K562 (cell line): ENCODE measurements around the gene ITPA. TPM values are rescaled to one million over a fixed set of nuclear protein-coding genes. Genes with fewer than 3 reads are reported as not detected.

Source experiments
- CBFA2T2 ChIP-seq: fragments of 450-650 bp; conservative IDR thresholded peaks from 2 replicates; pipeline ENCODE4 v1.6.1; 2017; ENCODE audit warnings: mild to moderate bottlenecking
- CREB1 ChIP-seq, 2 experiments: sonication (generic) in 1 of 2; formaldehyde crosslinking in 1 of 2; IDR thresholded peaks; 2 replicates each; pipeline versions ENCODE4 v1.6.1 to v1.8.0; 2012 to 2022; ENCODE audit warnings: inconsistent platforms in 1 of 2, mild to moderate bottlenecking in 1 of 2, missing genetic modification reagents in 1 of 2, moderate library complexity in 1 of 2
- EGR1 ChIP-seq: fragments of 450-650 bp; conservative IDR thresholded peaks from 2 replicates; pipeline ENCODE4 v1.6.1; 2017; ENCODE audit warnings: mild to moderate bottlenecking
- ETV5 ChIP-seq: sonication (generic); formaldehyde crosslinking; IDR thresholded peaks from 2 replicates; pipeline ENCODE4 v1.4.0; 2020; ENCODE audit warnings: low read depth, mild to moderate bottlenecking, missing genetic modification reagents
- FOSL1 ChIP-seq: fragments of 200-800 bp; sonication (Bioruptor generic); conservative IDR thresholded peaks from 2 replicates; pipeline ENCODE4 v1.6.1; 2016; ENCODE audit warnings: missing genetic modification characterization, missing compliant biosample characterization
- FOXM1 ChIP-seq, 2 experiments: fragments of 450-650 bp in 1 of 2; sonication (generic) in 1 of 2; formaldehyde crosslinking in 1 of 2; IDR thresholded peaks; 2 replicates each; pipeline versions ENCODE4 v1.6.1 to v1.9.0; 2017 to 2022; ENCODE audit warnings: low read depth in 2 of 2, mild to moderate bottlenecking in 2 of 2, missing genetic modification reagents in 1 of 2, moderate library complexity in 1 of 2
- GATAD2A ChIP-seq: fragments of 450-650 bp; IDR thresholded peaks from 2 replicates; pipeline ENCODE4 v1.6.1; 2017
- MAX ChIP-seq: sonication (generic); formaldehyde crosslinking; IDR thresholded peaks from 2 replicates; pipeline ENCODE4 v1.9.0; 2022; ENCODE audit warnings: mild to moderate bottlenecking, missing genetic modification reagents
- MCM2 ChIP-seq: fragments of 450-650 bp; IDR thresholded peaks from 2 replicates; pipeline ENCODE4 v1.6.1; 2017; ENCODE audit warnings: low read depth, mild to moderate bottlenecking
- NFIC ChIP-seq: fragments of 450-650 bp; IDR thresholded peaks from 2 replicates; pipeline ENCODE4 v1.6.1; 2017; ENCODE audit warnings: mild to moderate bottlenecking, inconsistent platforms
- NR2C2 ChIP-seq, 2 experiments: fragments of 200-800 bp in 1 of 2; sonication (Bioruptor generic) in 1 of 2; sonication (generic) in 1 of 2; formaldehyde crosslinking in 1 of 2; IDR thresholded peaks; 2 replicates each; pipeline versions ENCODE4 v1.6.1 to v1.8.0; 2016 to 2022; ENCODE audit warnings: mild to moderate bottlenecking in 1 of 2, missing compliant biosample characterization in 1 of 2, missing genetic modification characterization in 1 of 2, missing genetic modification reagents in 1 of 2
- RB1 ChIP-seq: fragments of 450-650 bp; IDR thresholded peaks from 2 replicates; pipeline ENCODE4 v1.6.1; 2017; ENCODE audit warnings: low read depth, mild to moderate bottlenecking
- RBBP5 ChIP-seq: fragments of 200-600 bp; sonication (generic); IDR thresholded peaks from 2 replicates; pipeline ENCODE4 v1.6.1; 2012; ENCODE audit warnings: borderline replicate concordance, mild to moderate bottlenecking, low read length, control low read depth, inconsistent platforms; ENCODE audit not compliant: insufficient read depth, poor library complexity, severe bottlenecking
- RCOR1 ChIP-seq, 2 experiments: IDR thresholded peaks; 2 replicates each; pipeline ENCODE4 v1.6.1; 2012; ENCODE audit warnings: low read depth in 2 of 2, low read length in 2 of 2, borderline replicate concordance in 1 of 2, improper control_type of control experiment in 1 of 2
- TAF1 ChIP-seq: IDR thresholded peaks from 2 replicates; pipeline ENCODE4 v1.6.1; 2011; ENCODE audit warnings: mild to moderate bottlenecking, low read length, moderate library complexity; ENCODE audit not compliant: insufficient read depth, control insufficient read depth, severe bottlenecking; ENCODE audit errors: extremely low read depth
- TEAD1 ChIP-seq, 2 experiments: fragments of 450-650 bp in 1 of 2; sonication (generic) in 1 of 2; formaldehyde crosslinking; IDR thresholded peaks; 2 replicates each; pipeline versions ENCODE4 v1.4.0 to v1.8.0; 2020 to 2022; ENCODE audit warnings: mild to moderate bottlenecking in 2 of 2, missing genetic modification reagents in 1 of 2
- TEAD4 ChIP-seq, 2 experiments: sonication (generic) in 1 of 2; formaldehyde crosslinking in 1 of 2; IDR thresholded peaks; 2 replicates each; pipeline versions ENCODE4 v1.6.1 to v1.8.0; 2012 to 2022; ENCODE audit warnings: borderline replicate concordance in 1 of 2, inconsistent platforms in 1 of 2, low read length in 1 of 2, mild to moderate bottlenecking in 1 of 2, missing genetic modification reagents in 1 of 2
- TFAP4 ChIP-seq: sonication (generic); formaldehyde crosslinking; IDR thresholded peaks from 2 replicates; pipeline ENCODE4 v1.8.0; 2022; ENCODE audit warnings: missing genetic modification reagents, mild to moderate bottlenecking, moderate library complexity, borderline replicate concordance
- ZFP36 ChIP-seq: fragments of 150-350 bp; IDR thresholded peaks from 2 replicates; pipeline ENCODE4 v1.6.1; 2018; ENCODE audit warnings: low read length, low read depth; ENCODE audit not compliant: partially characterized antibody
- ZNF316 ChIP-seq: fragments of 450-650 bp; IDR thresholded peaks from 2 replicates; pipeline ENCODE4 v1.6.1; 2016
- ZNF395 ChIP-seq: fragments of 200-800 bp; sonication (Bioruptor generic); IDR thresholded peaks from 2 replicates; pipeline ENCODE4 v1.6.1; 2017; ENCODE audit warnings: missing genetic modification characterization, missing compliant biosample characterization
- ZNF584 ChIP-seq: fragments of 200-800 bp; sonication (Bioruptor generic); IDR thresholded peaks from 2 replicates; pipeline ENCODE4 v1.6.1; 2016; ENCODE audit warnings: low read depth, mild to moderate bottlenecking, missing genetic modification characterization, missing compliant biosample characterization
- ZNF696 ChIP-seq: fragments of 250-450 bp; sonication (Bioruptor Pico); conservative IDR thresholded peaks from 2 replicates; pipeline ENCODE4 v1.4.0; 2020; ENCODE audit warnings: mild to moderate bottlenecking, moderate library complexity
- ZSCAN29 ChIP-seq: fragments of 450-650 bp; IDR thresholded peaks from 2 replicates; pipeline ENCODE4 v1.6.1; 2017
- polyA plus RNA-seq, 8 experiments: library from polyadenylated mRNA; depleted of rRNA in 4 of 8; stranded (reverse) in 5 of 8; unstranded in 3 of 8; fragments of >200 nt; fragmentation: Nextera tagmentation in 2 of 8; fragmentation: Illumina TruSeq in 1 of 8; extraction: Ambion mirVana in 2 of 8; extraction: Trizol in 1 of 8; gene quantifications; 2 replicates each; pipeline versions ENCODE4 v1.2.1 to v1.2.3, GENCODE V29; 2011 to 2014; ENCODE audit warnings: inconsistent platforms in 1 of 8, missing spikeins in 1 of 8
- total RNA-seq, 7 experiments: library from RNA; depleted of rRNA in 6 of 7; stranded (reverse); fragments of >200 nt in 6 of 7; fragmentation: Illumina TruSeq in 2 of 7; extraction: Trizol in 2 of 7; gene quantifications; 2 replicates each; pipeline versions ENCODE4 v1.2.1 to v1.2.3, GENCODE V29; 2011 to 2021; ENCODE audit warnings: low replicate concordance in 1 of 7

Gene ITPA
- total and polyA plus RNA-seq, 9 of the 15 experiments (the other 6 are each of a cell fraction or from before 2014, with no cell fraction given) = 5.0 to 79.7 (median 36.7) TPM

- TF ChIP-seq ZNF395 (CRISPR knock-in tag) = 0 out of 2 replicates have a peak, but pooled peaks have one; percentile 39
- peak; percentile 81; the same call in 1 of the 2 replicates for TF ChIP-seq MAX (CRISPR knock-in tag)
- no peak for TF ChIP-seq CREB1 (IDR thresholded peaks at IDR 0.05)
- TF ChIP-seq CREB1 (CRISPR knock-in tag; IDR thresholded peaks at IDR 0.05) = peak; percentile 46; the same call in 1 of the 2 replicates
- no peak for TF ChIP-seq ZNF584 (CRISPR knock-in tag)
- TF ChIP-seq RBBP5 = peak; percentile 68
- TF ChIP-seq ETV5 (CRISPR knock-in tag) = peak; percentile 41
- peak; percentile 50; the same call in 1 of the 2 replicates for TF ChIP-seq TFAP4 (CRISPR knock-in tag)
- no peak for TF ChIP-seq ZNF696 (CRISPR knock-in tag)
- TF ChIP-seq RCOR1 (IDR thresholded peaks at IDR 0.05; ENCODE audit: borderline replicate concordance in 1 of 2, low read depth in 2 of 2, low read length in 2 of 2) = 0 out of 4 replicates have a peak, but pooled peaks of 1 of the 2 experiments have one; percentile 44
- peak; percentile 85 for TF ChIP-seq NFIC
- 0 out of 2 replicates have a peak, but pooled peaks have one; percentile 27 for TF ChIP-seq NR2C2 (CRISPR knock-in tag; IDR thresholded peaks at IDR 0.05)
- peak; percentile 32; the same call in 1 of the 2 replicates for TF ChIP-seq NR2C2 (tag; IDR thresholded peaks at IDR 0.05)
- peak; percentile 99 for TF ChIP-seq ZFP36
- TF ChIP-seq FOXM1 (IDR thresholded peaks at IDR 0.05; ENCODE audit: low read depth) = no peak
- TF ChIP-seq FOXM1 (CRISPR knock-in tag; IDR thresholded peaks at IDR 0.05; ENCODE audit: low read depth) = 0 out of 2 replicates have a peak, but pooled peaks have one; percentile 15
- no peak for TF ChIP-seq ZNF316
- TF ChIP-seq ZSCAN29 = no peak
- TF ChIP-seq TEAD1 (CRISPR knock-in tag; IDR thresholded peaks at IDR 0.05) = peak in 1 of 2 experiments; percentile 82; a peak in 1 of 4 replicates
- TF ChIP-seq RB1 = 0 out of 2 replicates have a peak, but pooled peaks have one; percentile 43
- peak; percentile 42 for TF ChIP-seq EGR1
- no peak for TF ChIP-seq CBFA2T2
- TF ChIP-seq TEAD4 (IDR thresholded peaks at IDR 0.05; ENCODE audit: low read length) = no peak
- TF ChIP-seq TEAD4 (CRISPR knock-in tag; IDR thresholded peaks at IDR 0.05; ENCODE audit: borderline replicate concordance) = 0 out of 2 replicates have a peak, but pooled peaks have one; percentile 51
- TF ChIP-seq FOSL1 (tag) = no peak
- TF ChIP-seq TAF1 = peak; percentile 20
- TF ChIP-seq GATAD2A = peak; percentile 67
- TF ChIP-seq MCM2 = peak; percentile 76; the same call in 1 of the 2 replicates
These were observed 35.5 kb upstream of the ITPA start (continued) for GRCh38 chr20:3173610-3174441.
